ENCODE results near the gene SLC22A31. TPM values are rescaled to one million over a fixed set of nuclear protein-coding genes. Genes with fewer than 3 reads are reported as not detected.

SLC22A31 gene
- total and polyA plus RNA-seq, 9 donors = 0.94 to 7.8 (median 2.7) TPM; not detected in 2

DNA sequence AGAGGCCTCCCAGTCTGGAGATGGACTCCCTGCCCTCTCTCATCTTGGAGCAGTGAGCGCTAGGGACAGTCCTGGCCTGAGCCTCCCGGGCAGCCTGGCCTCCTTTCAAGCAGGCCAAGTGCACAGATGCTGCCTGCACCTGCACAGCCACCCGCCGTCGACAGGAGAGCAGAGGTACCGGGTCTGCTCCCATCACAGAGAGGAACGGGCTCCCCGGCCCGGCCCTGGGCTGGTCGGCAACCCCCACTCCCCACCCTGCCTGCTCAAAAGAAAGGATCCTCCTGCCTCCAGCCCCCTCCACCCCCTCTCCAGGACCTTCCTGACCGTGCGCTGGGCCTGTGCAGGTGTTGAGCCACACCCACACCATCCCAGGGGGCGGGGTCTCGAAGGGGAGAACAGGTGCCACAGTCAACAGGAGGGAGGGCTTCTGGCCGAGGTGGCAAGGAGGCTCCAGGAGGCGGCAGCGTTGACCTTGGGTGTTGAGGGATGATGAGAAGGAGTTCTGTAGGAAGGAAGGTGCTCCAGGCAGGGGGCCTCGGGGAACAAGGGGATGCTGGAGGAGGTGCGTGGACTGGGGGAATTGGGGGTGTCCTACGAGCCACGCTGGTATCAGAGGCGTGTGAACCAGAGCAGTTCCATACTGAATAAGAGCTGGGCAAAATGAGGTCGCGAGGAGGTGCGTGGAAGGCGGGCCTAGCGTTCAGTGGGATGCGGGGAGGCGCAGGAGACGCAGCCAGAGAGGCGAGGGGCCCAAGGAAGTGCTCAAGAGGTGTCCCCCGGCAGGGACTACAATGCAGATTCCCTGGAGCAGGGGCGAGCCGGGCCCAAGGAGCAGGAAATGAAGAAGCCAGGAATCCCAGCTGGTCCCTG, 29.8 kb downstream of the SLC22A31 start:
- no peaks in the 10 kb centered on the region for H3K36me3 ChIP-seq
- intact Hi-C loops (cut with DNase I) = no loop called here
- no peak for DNase-seq
- peaks cover 3% of the 10 kb centered on the region for H3K4me1 ChIP-seq (ENCODE audit: insufficient read depth)
- H3K9me3 ChIP-seq = no peaks in the 10 kb centered on the region
- peaks cover 7% of the 10 kb centered on the region for H3K27me3 ChIP-seq
- H3K4me3 ChIP-seq = no peak overlapping the region
- WGBS, 3 donors = 6 to 11% (median 7%) methylated on average over 30 to 34 of the region's 34 CpGs
- TF ChIP-seq POLR2A (IDR thresholded peaks at IDR 0.05) (no peak), EP300 (IDR thresholded peaks at IDR 0.05) (no peak)
- TF ChIP-seq, protein P1, sequence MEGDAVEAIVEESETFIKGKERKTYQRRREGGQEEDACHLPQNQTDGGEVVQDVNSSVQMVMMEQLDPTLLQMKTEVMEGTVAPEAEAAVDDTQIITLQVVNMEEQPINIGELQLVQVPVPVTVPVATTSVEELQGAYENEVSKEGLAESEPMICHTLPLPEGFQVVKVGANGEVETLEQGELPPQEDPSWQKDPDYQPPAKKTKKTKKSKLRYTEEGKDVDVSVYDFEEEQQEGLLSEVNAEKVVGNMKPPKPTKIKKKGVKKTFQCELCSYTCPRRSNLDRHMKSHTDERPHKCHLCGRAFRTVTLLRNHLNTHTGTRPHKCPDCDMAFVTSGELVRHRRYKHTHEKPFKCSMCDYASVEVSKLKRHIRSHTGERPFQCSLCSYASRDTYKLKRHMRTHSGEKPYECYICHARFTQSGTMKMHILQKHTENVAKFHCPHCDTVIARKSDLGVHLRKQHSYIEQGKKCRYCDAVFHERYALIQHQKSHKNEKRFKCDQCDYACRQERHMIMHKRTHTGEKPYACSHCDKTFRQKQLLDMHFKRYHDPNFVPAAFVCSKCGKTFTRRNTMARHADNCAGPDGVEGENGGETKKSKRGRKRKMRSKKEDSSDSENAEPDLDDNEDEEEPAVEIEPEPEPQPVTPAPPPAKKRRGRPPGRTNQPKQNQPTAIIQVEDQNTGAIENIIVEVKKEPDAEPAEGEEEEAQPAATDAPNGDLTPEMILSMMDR (IDR thresholded peaks at IDR 0.05) = no peak
- H3K27ac ChIP-seq = no peak overlapping the region

DNA sequence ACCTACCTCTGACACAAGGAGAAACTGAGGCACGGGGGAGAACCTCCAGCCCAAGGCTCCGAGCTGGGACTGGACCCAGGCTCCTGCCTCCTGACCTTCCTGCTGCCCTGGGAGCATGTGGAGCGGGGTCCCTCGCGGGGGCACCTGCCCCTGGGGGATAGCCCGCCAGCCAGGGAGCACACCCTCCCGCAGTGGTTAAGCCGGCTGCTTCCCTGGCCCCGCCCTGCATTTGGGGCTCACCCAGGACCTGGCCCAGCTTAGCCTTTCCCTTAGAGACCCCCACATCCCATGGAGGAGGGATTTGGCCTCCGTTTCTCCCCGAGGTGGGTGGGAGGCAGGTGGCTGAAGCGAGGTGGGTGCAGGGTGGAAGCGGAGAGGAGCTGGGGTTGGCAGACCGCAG, 30.6 kb downstream of the SLC22A31 start:
- intact Hi-C loops (cut with DNase I) = no loop called here
- no peaks in the 10 kb centered on the region for H3K9me3 ChIP-seq
- no peak for DNase-seq
- TF ChIP-seq POLR2A (IDR thresholded peaks at IDR 0.05) (no peak), EP300 (IDR thresholded peaks at IDR 0.05) (no peak)
- H3K36me3 ChIP-seq = no peaks in the 10 kb centered on the region
- 68 to 74% (median 69%) methylated on average over 13 to 14 of the region's 14 CpGs for WGBS, 3 donors
- H3K4me3 ChIP-seq = no peak overlapping the region
- peaks cover 7% of the 10 kb centered on the region for H3K27me3 ChIP-seq
- H3K4me1 ChIP-seq (ENCODE audit: insufficient read depth) = peaks cover 3% of the 10 kb centered on the region
- no peak overlapping the region for H3K27ac ChIP-seq

DNA sequence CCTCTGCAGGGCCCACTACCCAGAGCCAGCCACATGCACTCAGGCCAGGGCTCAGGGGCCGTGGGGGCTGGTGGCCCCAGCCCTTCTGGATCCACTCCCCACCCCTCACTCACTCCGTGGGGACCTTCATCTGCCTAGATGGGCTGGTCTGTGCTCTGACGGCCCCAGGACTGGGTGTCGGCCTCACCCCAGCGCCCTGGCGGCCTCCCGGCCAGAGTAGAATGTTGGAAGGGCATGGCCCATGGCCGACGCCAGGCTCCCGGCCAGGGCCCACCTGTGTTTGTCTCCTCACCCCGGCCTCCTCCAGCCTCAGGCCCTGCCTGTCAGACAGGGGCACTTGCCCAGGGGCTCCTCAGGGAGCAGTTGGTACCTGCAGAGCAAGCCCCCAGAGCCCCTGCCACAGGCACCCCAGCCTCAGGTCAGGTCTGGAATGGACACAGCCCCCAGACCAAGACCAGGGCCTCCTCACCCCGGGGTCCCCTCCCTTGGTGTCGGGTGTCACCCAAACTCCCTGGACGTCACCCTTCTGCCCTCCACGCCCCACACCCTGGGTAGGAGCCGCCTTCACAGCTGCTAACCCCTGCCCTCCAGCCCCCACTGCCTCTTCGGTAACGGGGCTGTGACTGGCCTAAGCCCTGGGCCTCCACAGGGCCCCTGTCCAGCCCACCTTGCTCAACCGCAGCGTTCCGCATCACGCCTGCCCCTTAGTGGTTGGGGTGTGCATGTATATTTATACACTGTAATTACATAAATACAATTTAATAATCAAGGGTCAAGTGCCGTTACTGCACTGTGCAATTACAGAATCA, 31.8 kb downstream of the SLC22A31 start:
- intact Hi-C loops (cut with DNase I) = no loop called here
- Histone ChIP-seq H3K4me3 (no peak overlapping the region), H3K27me3 (peaks cover 7% of the 10 kb centered on the region), H3K36me3 (no peaks in the 10 kb centered on the region), H3K27ac (no peak overlapping the region), H3K4me1 (ENCODE audit: insufficient read depth) (peaks cover 3% of the 10 kb centered on the region), H3K9me3 (no peaks in the 10 kb centered on the region)
- DNase-seq = no peak
- 29 to 39% (median 31%) methylated on average over 19 to 23 of the region's 23 CpGs for WGBS, 3 donors
- no peak for TF ChIP-seq EP300 (IDR thresholded peaks at IDR 0.05)
- no peak for TF ChIP-seq POLR2A (IDR thresholded peaks at IDR 0.05)
- TF ChIP-seq, protein P1 (IDR thresholded peaks at IDR 0.05) = no peak

DNA sequence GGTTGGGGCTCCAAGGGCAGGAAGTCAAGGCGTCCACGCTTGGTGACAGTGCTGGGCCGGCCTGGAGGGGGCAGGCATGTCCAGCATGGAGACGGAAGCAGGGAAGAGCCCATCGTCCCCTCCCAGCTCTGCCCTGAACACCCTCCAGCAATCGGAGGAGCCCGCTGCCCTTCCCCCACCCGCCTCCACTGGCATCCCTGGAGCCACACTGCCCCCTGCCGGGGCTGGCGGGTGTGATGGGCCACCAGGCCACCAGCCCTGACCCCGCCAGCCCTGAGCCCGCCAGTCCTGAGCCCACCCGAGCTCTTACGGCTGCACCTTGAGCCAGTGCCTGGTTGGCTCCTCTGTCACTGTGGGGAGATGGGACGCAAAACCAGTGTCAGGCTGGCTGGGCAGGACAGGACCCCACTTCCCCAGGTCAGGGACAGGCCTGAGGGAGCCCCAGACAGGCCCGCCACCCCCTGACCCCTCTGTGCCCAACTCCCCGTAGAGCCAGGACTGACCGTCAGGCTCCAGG, 32.9 kb downstream of the SLC22A31 start:
- 6 to 9% (median 7%) methylated on average over 14 to 18 of the region's 18 CpGs for WGBS, 3 donors
- H3K27me3 ChIP-seq = peaks cover 7% of the 10 kb centered on the region

More for the DNA sequence above, 32.9 kb downstream of the SLC22A31 start:
- no peak overlapping the region for H3K4me3 ChIP-seq
- TF ChIP-seq, protein P1 (IDR thresholded peaks at IDR 0.05) = peak in 1 of 3 donors; percentile 37
- no peak for TF ChIP-seq EP300 (IDR thresholded peaks at IDR 0.05)
- DNase-seq = peak; percentile 33 to 82 (median 67)
- H3K4me1 ChIP-seq (ENCODE audit: insufficient read depth) = peaks cover 3% of the 10 kb centered on the region
- intact Hi-C loops (cut with DNase I) = no loop called here
- no peaks in the 10 kb centered on the region for H3K36me3 ChIP-seq
- no peaks in the 10 kb centered on the region for H3K9me3 ChIP-seq
- H3K27ac ChIP-seq = no peak overlapping the region

All from ovary (tissue), 9 donors.